Mucosa of descending colon (tissue), 3 donors: ENCODE results near the gene HDLBP. TPM values are rescaled to one million over a fixed set of nuclear protein-coding genes. Genes with fewer than 3 reads are reported as not detected.

Experiments used
- ATAC-seq: fragments of 200-7000 bp; cut with Tn5 transposase; one replicate; pipeline ENCODE4 v1.9.1; 2020; ENCODE audit warnings: mild to moderate bottlenecking, moderate library complexity
- DNase-seq, 3 donors: peaks; one replicate each; pipeline ENCODE4 v3.0.0-alpha.2; 2020
- H3K36me3 ChIP-seq: fragments of 200-600 bp; one replicate; pipeline ENCODE4 v1.8.0; 2021; ENCODE audit warnings: low read depth, mild to moderate bottlenecking
- H3K4me1 ChIP-seq: fragments of 200-600 bp; one replicate; pipeline ENCODE4 v1.8.0; 2021; ENCODE audit warnings: low read depth, mild to moderate bottlenecking
- H3K4me3 ChIP-seq: fragments of 200-600 bp; one replicate; pipeline ENCODE4 v1.8.0; 2021; ENCODE audit warnings: mild to moderate bottlenecking
- H3K9me3 ChIP-seq: fragments of 200-600 bp; one replicate; pipeline ENCODE4 v1.8.0; 2021; ENCODE audit warnings: mild to moderate bottlenecking
- intact Hi-C, 2 donors: fragments of 100-400 bp; cut with DNase I in 1 of 2; cut with micrococcal nuclease in 1 of 2; formaldehyde crosslinking; loops; one replicate each; pipeline versions ENCODE4 v1.11.0 to v1.11.1; 2022; cut with DNase I, micrococcal nuclease
- total RNA-seq, 3 donors: library from RNA; stranded (reverse); fragmentation: NEBNext Ultra II Directional in 2 of 3; extraction: Animal tissue kit (Norgen Biotek cat#: 25700) in 2 of 3; gene quantifications; one replicate each; pipeline versions ENCODE4 v1.2.1 to v1.2.4, GENCODE V29; 2021 to 2023
- TF ChIP-seq, protein P1 (sequence below): fragments of 200-600 bp; IDR thresholded peaks from one replicate; pipeline ENCODE4 v1.8.0; 2022; ENCODE audit warnings: antibody characterized with exemption, mild to moderate bottlenecking
- donor health status: DM: no; HTN: no; CAD: no; lungs with moderate emphysema.
- donor health status: DM: no; HTN: no; CAD: no.
- donor health status: DM: no; HTN: yes; CAD: no.

Gene HDLBP
- total RNA-seq, 3 donors from 2014 or later = 363 to 417 (median 379) TPM

DNA sequence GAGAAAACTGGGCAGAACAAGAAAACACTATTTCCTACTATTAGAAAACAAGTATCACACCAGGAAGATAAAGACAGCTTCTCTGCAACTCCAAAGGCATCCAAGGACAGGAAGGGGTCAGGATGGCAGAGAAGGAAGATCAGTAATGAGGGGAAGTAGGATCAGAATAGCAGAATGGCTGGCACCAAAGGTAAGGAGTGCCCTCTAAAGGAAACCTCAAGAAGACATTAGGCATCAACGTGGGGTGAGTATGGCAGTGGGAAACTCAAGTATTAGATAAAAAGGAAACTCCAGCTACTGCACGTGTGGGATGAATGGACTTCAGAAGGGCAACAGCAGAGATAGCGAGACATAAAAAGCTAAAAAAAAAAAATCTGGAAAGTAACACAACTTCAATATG, 25.9 kb downstream of the HDLBP start:
- intact Hi-C loops = no loop called here
- Histone ChIP-seq H3K36me3 (no peaks in the 10 kb centered on the region), H3K9me3 (no peaks in the 10 kb centered on the region), H3K4me3 (no peak overlapping the region), H3K4me1 (no peaks in the 10 kb centered on the region)
- TF ChIP-seq, protein P1, sequence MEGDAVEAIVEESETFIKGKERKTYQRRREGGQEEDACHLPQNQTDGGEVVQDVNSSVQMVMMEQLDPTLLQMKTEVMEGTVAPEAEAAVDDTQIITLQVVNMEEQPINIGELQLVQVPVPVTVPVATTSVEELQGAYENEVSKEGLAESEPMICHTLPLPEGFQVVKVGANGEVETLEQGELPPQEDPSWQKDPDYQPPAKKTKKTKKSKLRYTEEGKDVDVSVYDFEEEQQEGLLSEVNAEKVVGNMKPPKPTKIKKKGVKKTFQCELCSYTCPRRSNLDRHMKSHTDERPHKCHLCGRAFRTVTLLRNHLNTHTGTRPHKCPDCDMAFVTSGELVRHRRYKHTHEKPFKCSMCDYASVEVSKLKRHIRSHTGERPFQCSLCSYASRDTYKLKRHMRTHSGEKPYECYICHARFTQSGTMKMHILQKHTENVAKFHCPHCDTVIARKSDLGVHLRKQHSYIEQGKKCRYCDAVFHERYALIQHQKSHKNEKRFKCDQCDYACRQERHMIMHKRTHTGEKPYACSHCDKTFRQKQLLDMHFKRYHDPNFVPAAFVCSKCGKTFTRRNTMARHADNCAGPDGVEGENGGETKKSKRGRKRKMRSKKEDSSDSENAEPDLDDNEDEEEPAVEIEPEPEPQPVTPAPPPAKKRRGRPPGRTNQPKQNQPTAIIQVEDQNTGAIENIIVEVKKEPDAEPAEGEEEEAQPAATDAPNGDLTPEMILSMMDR = no peak
- no peak for ATAC-seq
- no peak for DNase-seq

DNA sequence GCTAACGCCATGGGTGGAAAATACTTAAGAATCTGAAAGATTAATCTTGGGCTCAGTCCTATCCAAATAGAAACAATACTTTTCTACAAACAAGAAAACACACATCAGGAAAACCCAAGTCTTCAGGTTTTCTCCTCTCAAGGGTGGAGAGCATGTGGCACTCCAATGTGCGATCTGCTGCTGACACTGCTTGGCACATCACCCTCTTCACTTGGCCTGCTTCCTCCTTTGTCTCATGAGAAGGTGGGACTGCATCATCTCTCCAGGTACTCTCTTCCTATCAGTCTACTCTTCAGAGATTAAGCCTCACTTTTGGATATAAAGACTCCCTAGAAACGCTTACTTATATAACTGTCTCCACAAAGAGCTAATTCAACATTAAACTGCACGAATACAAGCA, 26.4 kb downstream of the HDLBP start:
- TF ChIP-seq, protein P1 = no peak
- Histone ChIP-seq H3K4me3 (no peak overlapping the region), H3K4me1 (no peaks in the 10 kb centered on the region), H3K9me3 (no peaks in the 10 kb centered on the region), H3K36me3 (no peaks in the 10 kb centered on the region)
- ATAC-seq = no peak
- no peak for DNase-seq
- intact Hi-C loops = no loop called here

DNA sequence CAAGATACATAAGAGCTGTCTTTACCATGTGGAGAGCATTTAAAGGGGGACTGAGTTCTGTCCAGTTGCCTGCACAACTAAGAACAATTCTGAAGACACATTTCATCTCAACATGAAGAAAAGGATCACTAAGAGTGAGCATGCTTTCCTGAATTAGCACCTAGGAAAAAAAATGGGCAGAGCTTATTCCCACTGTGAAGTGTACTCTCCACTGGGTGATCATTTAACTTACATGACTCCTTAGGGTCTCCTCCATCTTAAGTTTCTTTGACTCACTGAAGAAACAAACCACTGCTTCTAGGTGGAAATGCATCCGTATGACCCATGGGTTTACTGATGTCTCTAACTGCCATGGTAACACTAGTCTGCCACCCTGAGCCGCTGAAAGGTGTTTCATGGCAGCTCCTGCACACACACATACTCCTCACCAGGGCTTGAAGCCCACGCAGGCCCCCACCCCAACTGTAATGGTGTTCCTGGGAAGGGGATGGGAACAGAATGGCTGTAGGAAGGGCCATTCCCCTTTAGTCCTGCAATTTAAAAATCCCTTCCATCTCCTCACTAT, 27.1 kb downstream of the HDLBP start:
- H3K4me3 ChIP-seq = no peak overlapping the region
- no peaks in the 10 kb centered on the region for H3K9me3 ChIP-seq
- ATAC-seq (no peak), DNase-seq (no peak)
- TF ChIP-seq, protein P1 = no peak
- H3K4me1 ChIP-seq = no peaks in the 10 kb centered on the region
- no peaks in the 10 kb centered on the region for H3K36me3 ChIP-seq
- intact Hi-C loops = no loop called here

DNA sequence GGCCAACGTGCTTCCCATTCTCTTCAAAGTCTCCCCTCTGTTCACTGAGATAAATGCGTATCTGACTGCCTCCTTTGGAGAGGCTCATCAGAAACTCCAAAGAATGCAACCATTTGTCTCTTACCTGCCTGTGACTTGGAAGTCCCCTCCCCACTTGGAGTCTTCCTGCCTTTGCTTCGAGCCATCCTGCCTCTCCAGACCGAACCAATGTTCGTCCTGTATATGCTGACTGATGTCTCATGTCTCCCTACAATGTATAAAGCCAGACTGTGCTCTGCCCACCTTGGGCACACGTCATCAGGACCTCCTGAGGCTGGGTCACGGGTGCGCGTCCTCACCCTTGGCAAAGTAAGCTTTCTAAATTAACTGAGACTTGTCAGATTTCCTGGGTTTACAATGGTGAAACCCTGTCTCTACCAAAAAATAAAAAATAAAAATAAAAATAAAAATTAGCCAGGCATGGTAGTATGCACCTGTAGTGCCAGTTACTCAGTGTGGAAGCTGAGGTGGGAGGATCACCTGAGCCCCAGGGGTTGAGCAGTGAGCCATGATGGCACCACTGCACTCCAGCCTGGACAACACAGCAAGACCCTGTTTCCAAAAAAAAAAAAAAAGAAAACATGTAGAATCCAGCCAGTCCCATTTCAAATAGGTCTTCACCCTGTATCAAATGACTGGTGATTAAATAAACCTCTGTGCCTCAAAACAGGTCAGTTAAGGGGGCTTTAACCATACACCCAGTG, 29.0 kb downstream of the HDLBP start:
- intact Hi-C loops = no loop called here
- Histone ChIP-seq H3K4me3 (no peak overlapping the region), H3K9me3 (no peaks in the 10 kb centered on the region), H3K4me1 (no peaks in the 10 kb centered on the region), H3K36me3 (no peaks in the 10 kb centered on the region)
- TF ChIP-seq, protein P1 = no peak
- DNase-seq (no peak), ATAC-seq (no peak)

DNA sequence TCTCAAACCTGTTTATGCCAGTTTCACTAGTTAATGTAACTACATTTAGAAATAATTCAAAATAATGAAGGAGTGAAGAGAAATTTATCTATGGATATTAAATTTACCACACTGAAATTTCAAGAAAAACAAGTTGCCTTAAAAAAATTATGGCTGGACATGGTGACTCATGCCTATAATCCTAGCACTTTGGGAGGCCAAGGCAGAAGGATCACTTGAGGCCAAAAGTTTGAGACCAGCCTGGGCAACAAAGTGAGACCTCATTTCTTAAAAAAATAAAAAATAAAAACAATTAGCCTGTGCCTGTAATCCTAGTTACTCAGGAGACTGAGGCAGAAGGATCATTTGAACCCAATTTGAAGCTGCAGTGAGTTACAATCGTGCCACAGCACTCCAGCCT, 29.9 kb downstream of the HDLBP start:
- Histone ChIP-seq H3K9me3 (no peaks in the 10 kb centered on the region), H3K36me3 (no peaks in the 10 kb centered on the region), H3K4me3 (no peak overlapping the region), H3K4me1 (no peaks in the 10 kb centered on the region)
- TF ChIP-seq, protein P1 = no peak
- no peak for DNase-seq
- intact Hi-C loops = no loop called here
- no peak for ATAC-seq
